Pancreas (tissue), 10 donors: Measurements from ENCODE around the gene MYBPC3. TPM values are rescaled to one million over a fixed set of nuclear protein-coding genes. Genes with fewer than 3 reads are reported as not detected.

ENCODE experiments used
- ATAC-seq, 4 donors: fragments of 200-7000 bp; cut with Tn5 transposase; one replicate each; pipeline versions ENCODE4 v1.8.0 to v1.9.1; 2020; ENCODE audit warnings: mild to moderate bottlenecking in 4 of 4, moderate library complexity in 4 of 4
- DNase-seq, 6 donors: peaks; one replicate each; pipeline ENCODE4 v3.0.0-alpha.2; 2020
- FAIRE-seq: peaks from 2 replicates; lab custom pipeline; 2012; peaks lifted over from hg19 to GRCh38; lab: Jason Lieb, UNC
- H3K27ac ChIP-seq, 4 donors: fragments of 200-600 bp; sonication (generic); 1 replicate in 3 of 4; 2 replicates in 1 of 4; pipeline versions ENCODE4 v1.5.0 to v1.8.0; 2020
- H3K27me3 ChIP-seq, 4 donors: fragments of 200-600 bp; one replicate each; pipeline ENCODE4 v1.8.0; 2021
- H3K36me3 ChIP-seq, 3 donors: fragments of 200-600 bp; sonication (generic) in 1 of 3; one replicate each; pipeline versions ENCODE4 v1.5.0 to v1.8.0; 2020 to 2021
- H3K4me1 ChIP-seq, 3 donors: fragments of 200-600 bp; one replicate each; pipeline ENCODE4 v1.8.0; 2021
- H3K4me3 ChIP-seq, 4 donors: fragments of 200-600 bp; sonication (generic) in 2 of 4; one replicate each; pipeline versions ENCODE4 v1.5.0 to v1.8.0; 2020 to 2021
- H3K9me3 ChIP-seq, 4 donors: fragments of 200-600 bp; one replicate each; pipeline ENCODE4 v1.8.0; 2021
- WGBS, 2 donors: extraction: QIAGEN DNeasy Blood & Tissue Kit; methylation state at CpG; one replicate each; pipeline ENCODE4 v1.1.7; 2013; 5-methylcytosine and 5-hydroxymethylcytosine counted together
- intact Hi-C, 3 donors: fragments of 100-400 bp; cut with DNase I; formaldehyde crosslinking; loops; one replicate each; pipeline versions ENCODE4 v1.11.1 to v1.14.2; 2022
- polyA plus RNA-seq, 2 donors: library from polyadenylated mRNA; stranded (reverse); fragments of 200-250 nt; gene quantifications; one replicate each; pipeline ENCODE4 v1.2.3, GENCODE V29; 2013
- total RNA-seq, 6 donors: library from RNA; stranded (reverse); fragmentation: NEBNext Ultra II Directional in 4 of 6; extraction: Animal tissue kit (Norgen Biotek cat#: 25700) in 4 of 6; gene quantifications; one replicate each; pipeline versions ENCODE4 v1.2.1 to v1.2.4, GENCODE V29; 2021 to 2023
- TF ChIP-seq, protein P1 (sequence below), 4 donors: fragments of 200-600 bp; sonication (generic) in 3 of 4; IDR thresholded peaks; one replicate each; pipeline versions ENCODE4 v1.5.0 to v1.8.0; 2021; ENCODE audit warnings: antibody characterized with exemption in 4 of 4
- donor health status: healthy with polysubstance abuse.
- donor health status: DM: no; HTN: no; CAD: no; lungs with moderate emphysema.
- donor health status: DM: no; HTN: no; CAD: no.
- donor health status: control.
- donor health status: control.
- donor health status: Bipolar disorder and iron deficiency.
- donor health status: DM: yes; HTN: yes; CAD: no.
- donor health status: DM: no; HTN: no; CAD: no.
- donor health status: DM: no; HTN: no; CAD: no.
- donor health status: DM: yes; HTN: yes; CAD: no.

The MYBPC3 gene
- total and polyA plus RNA-seq, 8 donors: 0.06 to 1.0 (median 0.12) TPM; not detected in 2

DNA sequence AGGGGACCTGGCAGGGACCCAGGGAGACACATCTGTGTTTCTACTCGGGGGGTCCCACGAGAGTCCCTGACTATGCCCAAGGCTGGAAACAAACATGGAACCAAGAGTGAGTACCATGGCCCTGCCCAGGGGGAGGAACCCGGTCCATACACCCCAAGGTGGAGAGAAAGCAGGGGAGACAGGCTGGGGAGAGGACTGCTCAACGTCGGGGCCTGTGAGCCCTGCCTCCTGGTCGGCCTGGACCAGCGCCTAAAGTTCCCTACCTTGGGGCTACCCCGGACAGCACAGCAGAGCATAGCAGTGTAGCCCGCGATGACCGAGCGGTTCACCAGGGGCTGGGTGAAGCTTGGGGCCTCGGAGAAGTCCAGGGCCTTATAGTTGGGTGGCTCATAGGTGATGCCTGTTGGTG is 20.2 kb downstream of the MYBPC3 start:
- intact Hi-C loops: no loop called here
- TF ChIP-seq, protein P1, sequence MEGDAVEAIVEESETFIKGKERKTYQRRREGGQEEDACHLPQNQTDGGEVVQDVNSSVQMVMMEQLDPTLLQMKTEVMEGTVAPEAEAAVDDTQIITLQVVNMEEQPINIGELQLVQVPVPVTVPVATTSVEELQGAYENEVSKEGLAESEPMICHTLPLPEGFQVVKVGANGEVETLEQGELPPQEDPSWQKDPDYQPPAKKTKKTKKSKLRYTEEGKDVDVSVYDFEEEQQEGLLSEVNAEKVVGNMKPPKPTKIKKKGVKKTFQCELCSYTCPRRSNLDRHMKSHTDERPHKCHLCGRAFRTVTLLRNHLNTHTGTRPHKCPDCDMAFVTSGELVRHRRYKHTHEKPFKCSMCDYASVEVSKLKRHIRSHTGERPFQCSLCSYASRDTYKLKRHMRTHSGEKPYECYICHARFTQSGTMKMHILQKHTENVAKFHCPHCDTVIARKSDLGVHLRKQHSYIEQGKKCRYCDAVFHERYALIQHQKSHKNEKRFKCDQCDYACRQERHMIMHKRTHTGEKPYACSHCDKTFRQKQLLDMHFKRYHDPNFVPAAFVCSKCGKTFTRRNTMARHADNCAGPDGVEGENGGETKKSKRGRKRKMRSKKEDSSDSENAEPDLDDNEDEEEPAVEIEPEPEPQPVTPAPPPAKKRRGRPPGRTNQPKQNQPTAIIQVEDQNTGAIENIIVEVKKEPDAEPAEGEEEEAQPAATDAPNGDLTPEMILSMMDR (IDR thresholded peaks at IDR 0.05): no peak
- Histone ChIP-seq H3K27me3 (no peaks in the 10 kb centered on the region), H3K27ac (no peak overlapping the region), H3K4me3 (no peak overlapping the region), H3K4me1 (no peaks in the 10 kb centered on the region), H3K9me3 (no peaks in the 10 kb centered on the region), H3K36me3 (peaks cover 0 to 13% (median 9%) of the 10 kb centered on the region in 3 donors)
- FAIRE-seq: no peak
- ATAC-seq: no peak
- 76 to 81% methylated on average over 13 of the region's 13 CpGs for WGBS, 2 donors
- peak in 1 of 6 donors; percentile 47 for DNase-seq

DNA sequence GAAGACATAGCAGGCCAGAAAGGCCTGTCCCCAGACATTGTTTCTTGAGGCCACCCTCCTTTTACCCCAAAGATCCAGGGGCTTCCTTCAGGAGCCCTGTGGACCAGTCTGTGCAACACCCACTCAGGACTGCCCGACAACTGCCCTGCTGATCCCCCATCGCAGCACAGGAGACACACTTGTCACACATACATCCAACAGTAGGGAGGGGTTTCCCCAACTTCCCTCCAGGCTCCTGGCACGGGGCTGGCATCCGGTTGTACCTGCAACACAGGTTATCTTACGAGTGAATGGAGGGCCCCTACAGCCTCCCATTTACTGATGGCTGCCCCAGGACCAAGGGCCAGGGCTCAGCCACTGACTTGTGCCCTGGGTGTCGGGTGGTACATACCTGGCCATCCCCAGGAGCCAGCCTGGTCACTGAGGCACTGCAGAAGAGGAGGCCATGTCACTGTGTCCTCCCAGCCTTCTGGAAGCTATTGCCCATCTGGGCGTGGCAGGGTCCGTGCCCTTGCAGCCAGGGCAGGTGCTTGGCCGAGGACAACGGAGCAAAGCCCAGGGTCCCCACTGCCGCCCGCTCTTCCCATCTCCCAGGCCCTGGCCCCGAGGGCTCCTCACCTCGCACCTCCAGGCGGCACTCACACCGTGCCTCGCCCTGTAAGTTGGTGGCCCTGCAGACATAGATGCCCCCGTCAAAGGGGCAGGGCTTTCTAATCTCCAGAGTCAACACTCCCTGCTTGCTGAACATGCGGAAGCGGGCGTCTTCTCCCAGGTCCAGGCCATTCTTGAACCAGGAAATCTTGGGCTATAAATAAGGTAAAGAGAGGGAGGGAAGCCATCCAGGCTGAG is 20.8 kb downstream of the MYBPC3 start:
- H3K4me3 ChIP-seq: no peak overlapping the region
- H3K4me1 ChIP-seq: no peaks in the 10 kb centered on the region
- peak in 1 of 6 donors; percentile 61 for DNase-seq
- FAIRE-seq: no peak
- no peak overlapping the region for H3K27ac ChIP-seq
- H3K36me3 ChIP-seq: peaks cover 0 to 19% (median 14%) of the 10 kb centered on the region in 3 donors
- no peaks in the 10 kb centered on the region for H3K27me3 ChIP-seq
- ATAC-seq: peak in 1 of 4 donors; percentile 31
- no peaks in the 10 kb centered on the region for H3K9me3 ChIP-seq
- intact Hi-C loops: no loop called here
- WGBS, 2 donors: 67 to 72% methylated on average over 21 of the region's 21 CpGs
- TF ChIP-seq, protein P1 (IDR thresholded peaks at IDR 0.05): no peak

DNA sequence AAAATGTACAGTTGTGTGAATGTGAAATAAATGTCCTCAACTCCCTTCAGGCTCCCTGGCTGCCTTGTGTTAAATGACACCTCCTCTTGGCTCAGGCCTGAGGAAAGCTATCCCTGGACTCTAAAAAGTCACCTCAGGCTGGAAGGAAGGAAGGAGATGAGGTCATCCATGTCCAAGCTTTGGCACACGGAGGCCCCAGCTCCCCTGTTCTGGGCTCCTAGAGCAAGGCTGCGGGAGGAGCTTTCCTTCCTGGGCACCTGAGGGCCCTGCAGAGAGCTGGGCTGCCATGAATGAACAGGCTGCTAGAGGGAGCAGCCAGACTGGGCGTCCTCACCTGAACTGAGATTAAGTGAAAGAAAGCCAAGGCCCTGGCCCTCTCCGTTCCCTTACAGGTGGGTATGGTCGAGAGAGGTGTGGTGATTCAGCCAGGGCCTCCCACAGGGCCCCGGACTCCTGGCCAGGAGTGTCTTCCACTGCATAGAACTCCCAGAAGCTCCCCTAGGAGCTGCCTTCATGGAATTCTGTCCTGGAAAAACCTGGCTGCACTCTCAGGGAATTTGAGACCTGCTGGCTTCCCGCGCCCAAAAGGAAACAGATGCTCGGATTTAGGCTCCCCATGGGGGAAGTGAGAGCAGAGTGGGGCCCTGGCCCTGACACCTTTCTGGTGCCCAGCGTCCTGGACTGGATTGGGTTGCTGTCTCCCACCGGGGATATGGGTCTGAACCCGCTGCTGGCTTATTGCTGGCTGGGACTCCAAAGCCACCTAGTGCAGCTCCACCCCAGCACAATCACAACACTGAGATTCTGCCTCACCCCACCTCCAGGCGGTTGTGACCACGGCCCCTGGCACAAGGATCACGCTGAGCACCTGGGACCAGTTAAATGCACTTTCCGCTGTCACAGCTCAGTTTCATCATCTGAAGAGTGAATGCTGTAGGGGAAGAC is 22.2 kb downstream of the MYBPC3 start:
- intact Hi-C loops: no loop called here
- Histone ChIP-seq H3K4me3 (no peak overlapping the region), H3K27me3 (no peaks in the 10 kb centered on the region), H3K4me1 (no peaks in the 10 kb centered on the region), H3K9me3 (no peaks in the 10 kb centered on the region), H3K36me3 (peaks cover 0 to 27% (median 21%) of the 10 kb centered on the region in 3 donors), H3K27ac (no peak overlapping the region)
- FAIRE-seq: no peak
- TF ChIP-seq, protein P1 (IDR thresholded peaks at IDR 0.05): no peak
- DNase-seq: peak in 1 of 6 donors; percentile 23
- peak in 3 of 4 donors; percentile 15 to 35 (median 32) for ATAC-seq
- WGBS, 2 donors: 62 to 67% methylated on average over 16 of the region's 16 CpGs

DNA sequence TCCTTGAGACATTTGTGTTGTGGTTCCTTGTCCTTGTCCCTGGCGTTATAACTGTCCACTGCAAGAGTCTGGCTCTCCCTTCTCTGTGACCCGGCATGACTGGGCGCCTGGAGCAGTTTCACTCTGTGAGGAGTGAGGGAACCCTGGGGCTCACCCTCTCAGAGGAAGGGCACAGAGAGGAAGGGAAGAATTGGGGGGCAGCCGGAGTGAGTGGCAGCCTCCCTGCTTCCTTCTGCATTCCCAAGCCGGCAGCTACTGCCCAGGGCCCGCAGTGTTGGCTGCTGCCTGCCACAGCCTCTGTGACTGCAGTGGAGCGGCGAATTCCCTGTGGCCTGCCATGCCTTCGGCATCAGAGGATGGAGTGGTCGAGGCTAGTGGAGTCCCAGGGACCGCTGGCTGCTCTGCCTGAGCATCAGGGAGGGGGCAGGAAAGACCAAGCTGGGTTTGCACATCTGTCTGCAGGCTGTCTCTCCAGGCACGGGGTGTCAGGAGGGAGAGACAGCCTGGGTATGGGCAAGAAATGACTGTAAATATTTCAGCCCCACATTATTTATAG is 23.0 kb downstream of the MYBPC3 start:
- ATAC-seq: no peak
- Histone ChIP-seq H3K4me3 (no peak overlapping the region), H3K36me3 (peaks cover 0 to 27% (median 21%) of the 10 kb centered on the region in 3 donors), H3K27me3 (no peaks in the 10 kb centered on the region), H3K27ac (no peak overlapping the region), H3K9me3 (no peaks in the 10 kb centered on the region), H3K4me1 (no peaks in the 10 kb centered on the region)
- peak in 1 of 6 donors; percentile 45 for DNase-seq
- no peak for FAIRE-seq
- 84 to 91% methylated on average over 12 of the region's 12 CpGs for WGBS, 2 donors
- intact Hi-C loops: no loop called here
- TF ChIP-seq, protein P1 (IDR thresholded peaks at IDR 0.05): no peak
